Esophagus muscularis mucosa (tissue), 4 donors: ENCODE data around the gene RHBDD3.

Experiments
- EP300 ChIP-seq: sonication (generic); formaldehyde crosslinking; IDR thresholded peaks from one replicate; pipeline ENCODE4 v1.6.1; 2017; ENCODE audit warnings: antibody characterized with exemption
- POLR2A ChIP-seq: fragments of 450-650 bp; IDR thresholded peaks from one replicate; pipeline ENCODE4 v1.6.1; 2017; ENCODE audit warnings: antibody characterized with exemption, moderate library complexity, mild to moderate bottlenecking, low read depth
- TF ChIP-seq, protein P1 (sequence below), 3 experiments: fragments of 200-600 bp in 2 of 3; fragments of 450-650 bp in 1 of 3; sonication (generic) in 2 of 3; IDR thresholded peaks; one replicate each; pipeline ENCODE4 v1.5.1; 2017 to 2019; ENCODE audit warnings: antibody characterized with exemption in 3 of 3, mild to moderate bottlenecking in 2 of 3, moderate library complexity in 1 of 3

DNA sequence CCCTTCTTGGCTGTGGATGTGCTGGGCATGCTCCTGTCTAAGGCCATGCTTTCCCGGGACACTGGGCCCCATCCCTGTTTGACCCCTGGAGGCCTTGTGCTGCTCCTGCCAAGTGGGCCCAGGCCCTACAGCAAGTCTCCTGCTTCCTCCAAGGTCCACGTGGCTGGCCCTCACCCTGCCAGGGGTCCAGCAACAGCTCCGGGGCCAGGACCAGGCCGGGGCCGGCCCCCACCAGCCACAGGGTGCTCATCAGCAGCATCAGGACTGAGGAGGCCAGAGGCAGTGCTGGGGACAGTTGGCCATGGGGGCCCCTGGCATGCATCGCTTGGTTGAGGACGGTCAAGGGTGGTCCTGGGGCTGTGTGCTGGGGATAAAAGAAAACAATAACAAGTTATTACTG, 2.5 kb downstream of the RHBDD3 start:
- TF ChIP-seq, protein P1, sequence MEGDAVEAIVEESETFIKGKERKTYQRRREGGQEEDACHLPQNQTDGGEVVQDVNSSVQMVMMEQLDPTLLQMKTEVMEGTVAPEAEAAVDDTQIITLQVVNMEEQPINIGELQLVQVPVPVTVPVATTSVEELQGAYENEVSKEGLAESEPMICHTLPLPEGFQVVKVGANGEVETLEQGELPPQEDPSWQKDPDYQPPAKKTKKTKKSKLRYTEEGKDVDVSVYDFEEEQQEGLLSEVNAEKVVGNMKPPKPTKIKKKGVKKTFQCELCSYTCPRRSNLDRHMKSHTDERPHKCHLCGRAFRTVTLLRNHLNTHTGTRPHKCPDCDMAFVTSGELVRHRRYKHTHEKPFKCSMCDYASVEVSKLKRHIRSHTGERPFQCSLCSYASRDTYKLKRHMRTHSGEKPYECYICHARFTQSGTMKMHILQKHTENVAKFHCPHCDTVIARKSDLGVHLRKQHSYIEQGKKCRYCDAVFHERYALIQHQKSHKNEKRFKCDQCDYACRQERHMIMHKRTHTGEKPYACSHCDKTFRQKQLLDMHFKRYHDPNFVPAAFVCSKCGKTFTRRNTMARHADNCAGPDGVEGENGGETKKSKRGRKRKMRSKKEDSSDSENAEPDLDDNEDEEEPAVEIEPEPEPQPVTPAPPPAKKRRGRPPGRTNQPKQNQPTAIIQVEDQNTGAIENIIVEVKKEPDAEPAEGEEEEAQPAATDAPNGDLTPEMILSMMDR (IDR thresholded peaks at IDR 0.05): no peak
- no peak for TF ChIP-seq EP300
- no peak for TF ChIP-seq POLR2A
